D341Med (cell line): Measurements from ENCODE around the gene RPGRIP1.
"Not testable (repeated sequence)": the region's sequence is repeated elsewhere in the genome, so short reads cannot be mapped to it uniquely, and the experiment has no call there.

Source experiments
- DNase-seq: peaks from one replicate; pipeline ENCODE4 v3.0.0; 2012; ENCODE audit warnings: low spot score

The RPGRIP1 gene

GRCh38 chr14:21279783-21280182 is at the start of gene RPGRIP1:
Gene RPGRIP1 (plus strand): TSS chr14:21280083. CDS start chr14:21287977, 7,894 bp downstream.
- no peak for DNase-seq

GRCh38 chr14:21231020-21231652 is 48.7 kb upstream of the RPGRIP1 start:
- DNase-seq = no peak

GRCh38 chr14:21233457-21234076 is 46.3 kb upstream of the RPGRIP1 start:
- peak; percentile 64 for DNase-seq

GRCh38 chr14:21234112-21234511 is 45.8 kb upstream of the RPGRIP1 start:
- no peak for DNase-seq

- no peak for DNase-seq
Observed at GRCh38 chr14:21236948-21237797, 42.7 kb upstream of the RPGRIP1 start.

- DNase-seq = no peak
Observed at GRCh38 chr14:21238823-21239518, 40.9 kb upstream of the RPGRIP1 start.

- DNase-seq = no peak
Observed at GRCh38 chr14:21240417-21240816, 39.5 kb upstream of the RPGRIP1 start.

GRCh38 chr14:21241218-21241819 is 38.6 kb upstream of the RPGRIP1 start:
- no peak for DNase-seq

- no peak for DNase-seq
Observed at GRCh38 chr14:21244544-21244943, 35.3 kb upstream of the RPGRIP1 start.

GRCh38 chr14:21245813-21246212 is 34.1 kb upstream of the RPGRIP1 start:
- no peak for DNase-seq

GRCh38 chr14:21248338-21248737 is 31.5 kb upstream of the RPGRIP1 start:
- DNase-seq = no peak

- DNase-seq = no peak
Observed at GRCh38 chr14:21248739-21249411, 31.0 kb upstream of the RPGRIP1 start.

GRCh38 chr14:21251215-21251614 is 28.7 kb upstream of the RPGRIP1 start:
- no peak for DNase-seq

- DNase-seq = no peak
Observed at GRCh38 chr14:21252149-21252548, 27.7 kb upstream of the RPGRIP1 start.

GRCh38 chr14:21255385-21256101 is 24.3 kb upstream of the RPGRIP1 start:
- no peak for DNase-seq

GRCh38 chr14:21256102-21256447 is 23.8 kb upstream of the RPGRIP1 start:
- DNase-seq = not testable (repeated sequence)

- no peak for DNase-seq
Observed at GRCh38 chr14:21256539-21257393, 23.1 kb upstream of the RPGRIP1 start.

GRCh38 chr14:21257394-21257909 is 22.4 kb upstream of the RPGRIP1 start:
- no peak for DNase-seq

GRCh38 chr14:21258005-21258888 is 21.6 kb upstream of the RPGRIP1 start:
- no peak for DNase-seq
